AG09309 (cell line): ENCODE measurements around the gene MIDN.

ENCODE experiments used
- DNase-seq: peaks from one replicate; pipeline ENCODE4 v3.0.0-alpha.2; 2010; ENCODE audit warnings: low read depth
- H3K4me3 ChIP-seq: 2 replicates; pipeline ENCODE4 v1.5.1; 2011; ENCODE audit warnings: mild to moderate bottlenecking, low read depth, low read length, moderate library complexity; ENCODE audit not compliant: control insufficient read depth
- TF ChIP-seq, protein P1 (sequence below): IDR thresholded peaks from 2 replicates; pipeline ENCODE4 v1.5.1; 2011; ENCODE audit warnings: mild to moderate bottlenecking, low read depth, low read length, inconsistent platforms; ENCODE audit not compliant: insufficient read depth, control insufficient read depth; ENCODE audit errors: missing control alignments

Gene MIDN

DNA sequence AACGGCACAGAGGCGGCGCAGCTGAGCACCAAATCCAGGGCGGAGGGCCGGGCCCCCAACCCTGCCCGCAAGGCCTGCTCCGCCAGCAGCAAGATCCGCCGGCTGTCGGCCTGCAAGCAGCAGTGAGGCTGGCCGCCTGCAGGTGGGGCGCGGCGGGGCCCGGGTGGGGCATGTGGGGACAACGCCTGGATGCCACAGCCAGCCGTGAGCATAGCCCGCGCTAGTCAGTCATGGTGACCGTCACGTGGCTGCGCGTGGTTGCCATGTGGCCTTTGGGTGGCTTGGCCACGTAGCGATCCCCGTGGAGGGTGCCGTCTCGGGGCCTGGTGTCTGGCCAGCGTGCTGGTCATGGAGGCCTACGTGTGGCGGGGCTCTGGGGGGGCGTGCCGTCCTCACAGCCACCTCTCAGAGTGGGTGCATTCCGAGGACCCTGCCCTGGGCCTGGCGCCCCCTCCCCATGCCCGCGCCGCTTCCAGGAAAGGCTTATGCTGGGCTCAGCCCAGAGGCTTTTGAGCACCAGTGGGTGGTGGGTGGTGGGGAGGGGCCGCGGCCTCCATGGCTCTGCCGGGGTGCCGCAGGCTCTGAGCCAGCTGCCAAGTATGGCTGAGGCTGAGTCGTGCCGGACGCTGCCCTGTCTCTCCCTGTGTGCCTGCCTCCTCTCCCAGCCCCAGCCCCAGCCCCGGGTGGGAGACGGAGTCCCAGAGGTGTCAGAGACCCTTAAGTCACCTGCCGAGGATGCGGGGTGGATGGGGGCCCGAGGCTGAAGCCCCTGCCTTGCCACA lies 21.7 kb upstream of the MIDN start:
- TF ChIP-seq, protein P1, sequence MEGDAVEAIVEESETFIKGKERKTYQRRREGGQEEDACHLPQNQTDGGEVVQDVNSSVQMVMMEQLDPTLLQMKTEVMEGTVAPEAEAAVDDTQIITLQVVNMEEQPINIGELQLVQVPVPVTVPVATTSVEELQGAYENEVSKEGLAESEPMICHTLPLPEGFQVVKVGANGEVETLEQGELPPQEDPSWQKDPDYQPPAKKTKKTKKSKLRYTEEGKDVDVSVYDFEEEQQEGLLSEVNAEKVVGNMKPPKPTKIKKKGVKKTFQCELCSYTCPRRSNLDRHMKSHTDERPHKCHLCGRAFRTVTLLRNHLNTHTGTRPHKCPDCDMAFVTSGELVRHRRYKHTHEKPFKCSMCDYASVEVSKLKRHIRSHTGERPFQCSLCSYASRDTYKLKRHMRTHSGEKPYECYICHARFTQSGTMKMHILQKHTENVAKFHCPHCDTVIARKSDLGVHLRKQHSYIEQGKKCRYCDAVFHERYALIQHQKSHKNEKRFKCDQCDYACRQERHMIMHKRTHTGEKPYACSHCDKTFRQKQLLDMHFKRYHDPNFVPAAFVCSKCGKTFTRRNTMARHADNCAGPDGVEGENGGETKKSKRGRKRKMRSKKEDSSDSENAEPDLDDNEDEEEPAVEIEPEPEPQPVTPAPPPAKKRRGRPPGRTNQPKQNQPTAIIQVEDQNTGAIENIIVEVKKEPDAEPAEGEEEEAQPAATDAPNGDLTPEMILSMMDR, result no peak
- no peak for DNase-seq
- no peak overlapping the region for H3K4me3 ChIP-seq

DNA sequence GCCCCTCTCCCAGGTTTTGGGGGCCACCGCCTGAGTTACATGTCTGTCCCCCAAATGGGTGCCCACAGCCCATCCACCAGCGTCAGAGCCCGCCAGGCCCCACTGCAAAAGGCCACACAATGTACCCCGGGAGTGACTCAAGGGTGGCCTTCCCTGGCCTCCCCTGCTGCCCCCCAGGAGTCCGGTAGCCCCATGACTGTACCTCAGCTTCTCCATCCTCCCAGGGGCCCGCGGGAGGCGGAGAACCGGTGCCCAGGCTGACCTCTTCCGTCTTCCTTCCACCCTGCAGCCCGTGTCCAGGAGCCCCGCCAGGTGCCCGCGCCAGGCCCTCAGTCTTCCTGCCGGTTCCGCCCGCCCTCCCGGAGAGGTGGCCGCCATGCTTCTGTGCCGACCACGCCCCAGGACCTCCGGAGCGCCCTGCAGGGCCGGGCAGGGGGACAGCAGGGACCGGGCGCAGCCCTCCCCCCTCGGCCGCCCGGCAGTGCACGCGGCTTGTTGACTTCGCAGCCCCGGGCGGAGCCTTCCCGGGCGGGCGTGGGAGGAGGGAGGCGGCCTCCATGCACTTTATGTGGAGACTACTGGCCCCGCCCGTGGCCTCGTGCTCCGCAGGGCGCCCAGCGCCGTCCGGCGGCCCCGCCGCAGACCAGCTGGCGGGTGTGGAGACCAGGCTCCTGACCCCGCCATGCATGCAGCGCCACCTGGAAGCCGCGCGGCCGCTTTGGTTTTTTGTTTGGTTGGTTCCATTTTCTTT lies 20.9 kb upstream of the MIDN start:
- DNase-seq, result no peak

DNA sequence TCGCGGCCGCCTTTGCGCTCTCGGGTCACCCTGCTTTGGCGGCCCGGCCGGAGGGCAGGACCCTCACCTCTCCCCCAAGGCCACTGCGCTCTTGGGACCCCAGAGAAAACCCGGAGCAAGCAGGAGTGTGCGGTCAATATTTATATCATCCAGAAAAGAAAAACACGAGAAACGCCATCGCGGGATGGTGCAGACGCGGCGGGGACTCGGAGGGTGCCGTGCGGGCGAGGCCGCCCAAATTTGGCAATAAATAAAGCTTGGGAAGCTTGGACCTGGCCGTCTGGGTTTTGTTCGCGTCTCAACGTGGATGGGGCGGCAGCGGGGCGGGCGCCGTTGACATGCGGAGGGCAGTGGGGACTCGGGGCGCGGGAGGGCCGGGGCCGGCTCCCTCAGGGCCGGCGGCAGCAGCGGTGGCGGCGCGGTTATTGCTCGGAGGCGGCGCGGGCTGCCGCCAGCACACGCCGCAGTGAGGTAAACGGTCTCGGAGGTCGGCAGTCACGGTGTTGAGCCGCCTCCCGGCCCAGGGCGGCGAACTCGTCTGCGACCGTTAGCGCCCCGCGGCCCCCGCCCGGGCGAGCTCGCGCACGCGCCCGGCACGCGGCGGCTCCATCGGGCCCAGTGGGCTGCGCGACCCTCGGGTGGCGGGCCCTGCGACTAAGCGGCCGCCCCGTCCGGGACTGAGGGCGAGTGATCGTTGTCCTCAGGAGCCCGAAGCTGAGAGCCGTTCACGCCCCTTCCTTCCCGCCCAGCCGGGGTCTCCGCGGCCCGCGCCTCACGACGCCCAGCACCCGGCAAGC lies 20.0 kb upstream of the MIDN start:
- no peak for DNase-seq
- TF ChIP-seq, protein P1, result no peak
- no peak overlapping the region for H3K4me3 ChIP-seq

More for the DNA sequence above, 20.9 kb upstream of the MIDN start:
- TF ChIP-seq, protein P1, result no peak
- H3K4me3 ChIP-seq, result no peak overlapping the region

DNA sequence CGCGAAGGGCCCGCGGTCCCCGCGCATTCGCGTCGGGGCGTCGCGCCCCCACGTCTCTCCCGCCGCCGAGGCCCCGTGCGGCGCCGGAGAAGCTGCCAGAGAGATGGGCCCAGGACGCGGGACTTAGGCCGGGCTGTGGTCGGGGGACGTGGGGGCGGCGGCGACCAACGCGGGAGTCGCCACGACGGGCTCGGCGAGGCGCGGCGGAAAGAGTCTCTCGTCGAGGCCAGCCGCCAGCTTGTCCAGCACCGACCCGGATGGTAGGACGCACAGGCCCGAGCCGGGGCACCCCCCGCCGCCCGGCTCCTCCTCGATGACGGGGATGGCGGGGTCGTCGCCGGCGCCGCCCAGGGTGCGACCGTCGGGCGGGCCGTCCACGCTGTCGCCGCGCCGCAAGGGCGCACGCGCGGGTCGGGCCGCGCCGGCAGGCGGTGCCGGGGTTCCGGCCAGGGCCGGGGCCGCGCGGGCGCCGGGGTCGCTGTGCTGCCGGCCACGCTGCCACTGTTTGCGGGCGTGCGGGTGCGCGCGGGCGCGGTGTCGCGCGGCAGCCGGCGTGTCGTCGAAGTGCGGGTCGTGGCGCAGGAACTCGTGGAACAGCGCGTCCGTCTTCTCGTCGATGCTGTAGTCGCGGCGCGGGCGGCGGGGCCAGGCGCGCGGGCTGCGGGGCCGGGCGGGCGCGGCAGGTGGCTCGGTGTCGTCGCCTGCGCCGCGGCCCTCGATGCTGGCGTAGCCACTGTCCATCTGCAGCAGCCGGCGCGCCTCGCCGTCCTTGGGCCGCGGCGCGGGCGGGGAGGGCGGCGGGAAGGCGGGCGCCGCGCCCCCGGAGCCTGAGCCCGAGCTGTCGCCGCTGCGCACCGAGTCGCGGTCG lies 19.1 kb upstream of the MIDN start:
- TF ChIP-seq, protein P1, result no peak
- DNase-seq, result no peak
- H3K4me3 ChIP-seq, result no peak overlapping the region

DNA sequence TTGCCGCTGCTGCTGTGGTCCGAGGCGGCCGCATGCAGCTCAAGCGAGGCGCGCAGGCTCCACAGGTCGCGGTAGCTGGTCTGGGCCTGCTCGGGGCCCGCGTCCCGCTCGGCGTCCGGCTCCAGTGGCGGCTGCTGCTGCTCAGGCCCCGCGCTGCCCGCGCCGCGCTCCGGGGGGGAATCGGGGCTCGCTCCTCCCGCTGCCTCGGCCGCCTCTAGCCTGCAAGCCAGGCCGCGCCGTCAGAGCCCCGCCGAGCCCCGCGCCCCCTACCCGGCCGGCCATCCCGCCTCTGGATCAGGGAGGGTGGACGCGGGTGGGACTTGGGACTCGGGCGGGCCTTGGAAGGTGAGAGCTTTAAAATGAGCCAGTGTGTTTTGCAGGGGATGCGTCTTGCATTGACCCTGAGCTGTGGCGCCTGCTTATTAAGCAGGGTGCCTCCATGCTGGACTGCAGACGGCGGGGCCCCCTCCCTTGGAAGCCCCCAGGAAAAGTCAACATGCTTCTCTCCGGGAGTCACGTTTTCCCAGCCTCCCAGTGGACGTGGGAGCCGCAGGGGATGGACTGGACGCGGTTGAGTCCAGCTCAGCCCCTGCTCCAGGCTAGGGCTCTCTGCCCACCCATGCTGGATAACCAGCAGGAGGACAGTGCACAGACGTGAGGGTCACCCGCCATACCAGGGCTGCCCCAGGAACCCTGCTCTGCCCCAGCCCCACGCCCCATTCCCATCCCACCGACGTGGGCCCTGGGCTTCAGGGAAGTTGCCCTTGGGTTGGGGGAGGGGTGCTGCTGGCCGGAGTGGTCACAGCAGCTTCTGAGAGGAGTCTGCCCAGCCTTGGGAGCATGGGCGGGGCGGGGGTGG lies 18.2 kb upstream of the MIDN start:
- TF ChIP-seq, protein P1, result no peak
- DNase-seq, result no peak
- H3K4me3 ChIP-seq, result no peak overlapping the region
